Measurements from ENCODE around the gene S100A7A.

S100A7A gene

GRCh38 chr1:153466908-153467307, 50.6 kb downstream of the S100A7A start:
- Histone ChIP-seq H3K79me2 (ENCODE audit: insufficient read depth, low read depth) (no peaks in the 10 kb centered on the region), H2AFZ (ENCODE audit: low read depth) (no peak overlapping the region), H3K27ac (no peak overlapping the region), H3K4me1 (ENCODE audit: low read depth, poor library complexity, severe bottlenecking) (no peaks in the 10 kb centered on the region), H3K4me3 (IDR thresholded peaks at IDR 0.05; ENCODE audit: insufficient read depth, low read depth, low read length) (no peak overlapping the region), H4K20me1 (ENCODE audit: insufficient read depth) (no peaks in the 10 kb centered on the region), H3K9ac (no peak overlapping the region), H3K36me3 (ENCODE audit: insufficient read depth) (no peaks in the 10 kb centered on the region), H3K4me2 (no peak overlapping the region), H3K27me3 (ENCODE audit: insufficient read depth, low read depth) (no peaks in the 10 kb centered on the region)
- TF ChIP-seq, protein P1, sequence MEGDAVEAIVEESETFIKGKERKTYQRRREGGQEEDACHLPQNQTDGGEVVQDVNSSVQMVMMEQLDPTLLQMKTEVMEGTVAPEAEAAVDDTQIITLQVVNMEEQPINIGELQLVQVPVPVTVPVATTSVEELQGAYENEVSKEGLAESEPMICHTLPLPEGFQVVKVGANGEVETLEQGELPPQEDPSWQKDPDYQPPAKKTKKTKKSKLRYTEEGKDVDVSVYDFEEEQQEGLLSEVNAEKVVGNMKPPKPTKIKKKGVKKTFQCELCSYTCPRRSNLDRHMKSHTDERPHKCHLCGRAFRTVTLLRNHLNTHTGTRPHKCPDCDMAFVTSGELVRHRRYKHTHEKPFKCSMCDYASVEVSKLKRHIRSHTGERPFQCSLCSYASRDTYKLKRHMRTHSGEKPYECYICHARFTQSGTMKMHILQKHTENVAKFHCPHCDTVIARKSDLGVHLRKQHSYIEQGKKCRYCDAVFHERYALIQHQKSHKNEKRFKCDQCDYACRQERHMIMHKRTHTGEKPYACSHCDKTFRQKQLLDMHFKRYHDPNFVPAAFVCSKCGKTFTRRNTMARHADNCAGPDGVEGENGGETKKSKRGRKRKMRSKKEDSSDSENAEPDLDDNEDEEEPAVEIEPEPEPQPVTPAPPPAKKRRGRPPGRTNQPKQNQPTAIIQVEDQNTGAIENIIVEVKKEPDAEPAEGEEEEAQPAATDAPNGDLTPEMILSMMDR (conservative IDR thresholded peaks at IDR 0.05; ENCODE audit: low read depth, low read length) = no peak

GRCh38 chr1:153470707-153471106, 54.4 kb downstream of the S100A7A start:
- Histone ChIP-seq H3K27ac (no peak overlapping the region), H3K4me2 (no peak overlapping the region), H3K9ac (no peak overlapping the region), H3K36me3 (ENCODE audit: insufficient read depth) (no peaks in the 10 kb centered on the region), H4K20me1 (ENCODE audit: insufficient read depth) (no peaks in the 10 kb centered on the region), H2AFZ (ENCODE audit: low read depth) (no peak overlapping the region), H3K27me3 (ENCODE audit: insufficient read depth, low read depth) (no peaks in the 10 kb centered on the region), H3K4me3 (IDR thresholded peaks at IDR 0.05; ENCODE audit: insufficient read depth, low read depth, low read length) (peak overlapping the region; percentile 36), H3K4me1 (ENCODE audit: low read depth, poor library complexity, severe bottlenecking) (no peaks in the 10 kb centered on the region), H3K79me2 (ENCODE audit: insufficient read depth, low read depth) (no peaks in the 10 kb centered on the region)
- TF ChIP-seq, protein P1 (conservative IDR thresholded peaks at IDR 0.05; ENCODE audit: low read depth, low read length) = no peak
